ENCODE data around the gene RRBP1.

GRCh38 chr20:17630151-17630805 lies 51.8 kb downstream of the RRBP1 start:
- TF ChIP-seq CTCF (IDR thresholded peaks at IDR 0.05; ENCODE audit: insufficient read depth, low read length) (no peak), GABPA (IDR thresholded peaks at IDR 0.05; ENCODE audit: low read depth) (no peak)

All from HL-60 (cell line).